GM18870 (cell line): ENCODE data around the gene FKBP3.
"Not testable (repeated sequence)": the region's sequence is repeated elsewhere in the genome, so short reads cannot be mapped to it uniquely, and the experiment has no call there.

ENCODE experiments used
- ATAC-seq: cut with Tn5 transposase; IDR thresholded peaks from one replicate; pipeline ENCODE4 v1.9.1; 2021; ENCODE audit warnings: moderate library complexity; ENCODE audit not compliant: unreplicated experiment

FKBP3 gene

GRCh38 chr14:45134051-45134958 lies at the start of gene FKBP3:
Gene FKBP3, minus strand, starts transcription at chr14:45134481. Its CDS starts 25 bp downstream, at chr14:45134456.
- ATAC-seq: peak; percentile 87

- no peak for ATAC-seq
These were observed 47.5 kb upstream of the FKBP3 start for GRCh38 chr14:45181806-45182205.

- no peak for ATAC-seq
These were observed 47.0 kb upstream of the FKBP3 start for GRCh38 chr14:45181329-45181728.

- ATAC-seq: no peak
These were observed 42.8 kb upstream of the FKBP3 start for GRCh38 chr14:45177076-45177475.

GRCh38 chr14:45169906-45170305 lies 35.6 kb upstream of the FKBP3 start:
- ATAC-seq: no peak

- peak; percentile 75 for ATAC-seq
These were observed 21.8 kb upstream of the FKBP3 start for GRCh38 chr14:45156067-45156466.

GRCh38 chr14:45150386-45150890 lies 16.2 kb upstream of the FKBP3 start:
- ATAC-seq: no peak

- ATAC-seq: no peak
These were observed 15.3 kb upstream of the FKBP3 start for GRCh38 chr14:45149602-45150001.

GRCh38 chr14:45145214-45145613 lies 10.9 kb upstream of the FKBP3 start:
- peak; percentile 64 for ATAC-seq

- ATAC-seq: peak; percentile 44
These were observed 10.4 kb upstream of the FKBP3 start for GRCh38 chr14:45144658-45145057.

- not testable (repeated sequence) for ATAC-seq
These were observed 7.8 kb upstream of the FKBP3 start for GRCh38 chr14:45142083-45142482.

GRCh38 chr14:45140661-45141187 lies 6.4 kb upstream of the FKBP3 start:
- no peak for ATAC-seq

- ATAC-seq: no peak
These were observed 2.1 kb upstream of the FKBP3 start for GRCh38 chr14:45136399-45136798.

GRCh38 chr14:45135659-45136395 lies 1.5 kb upstream of the FKBP3 start, which contains the start of gene FANCM:
Gene FANCM, plus strand, starts transcription at chr14:45135930. Its CDS starts 102 bp downstream, at chr14:45136032.
- peak; percentile 40 for ATAC-seq

- no peak for ATAC-seq
These were observed 875 bp upstream of the FKBP3 start for GRCh38 chr14:45135156-45135555.

- ATAC-seq: no peak
These were observed 614 bp downstream of the FKBP3 start for GRCh38 chr14:45133683-45134050.

- no peak for ATAC-seq
These were observed 5.2 kb downstream of the FKBP3 start for GRCh38 chr14:45128963-45129629.

- ATAC-seq: no peak
These were observed 8.5 kb downstream of the FKBP3 start for GRCh38 chr14:45125754-45126153.

- ATAC-seq: no peak
These were observed 11.0 kb downstream of the FKBP3 start for GRCh38 chr14:45123271-45123670.

GRCh38 chr14:45120096-45120495 lies 14.2 kb downstream of the FKBP3 start:
- ATAC-seq: no peak

- no peak for ATAC-seq
These were observed 15.7 kb downstream of the FKBP3 start for GRCh38 chr14:45118594-45118993.
